ENCODE data around the gene ZNF664.

Gene ZNF664

DNA sequence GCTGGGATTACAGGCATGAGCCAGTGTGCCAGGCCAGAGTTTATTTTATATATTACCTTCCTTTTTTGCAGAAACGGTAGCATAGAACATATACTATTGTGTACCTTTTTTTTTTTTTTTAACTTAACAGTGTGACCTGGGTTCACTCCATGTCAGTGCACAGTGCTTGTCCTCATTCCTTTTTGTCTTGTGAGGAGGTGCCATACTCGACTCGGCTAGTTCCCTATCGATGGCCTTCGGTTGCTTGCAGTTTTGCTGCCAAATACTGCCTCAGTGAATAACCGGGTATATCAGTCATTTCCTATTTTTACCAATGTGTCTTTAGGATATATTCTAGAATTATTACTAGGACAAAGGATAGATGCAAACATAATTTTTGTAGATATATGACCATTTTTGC lies 36.8 kb downstream of the ZNF664 start:
- DNase-seq (ENCODE audit: low read depth, low spot score): no peak

DNA sequence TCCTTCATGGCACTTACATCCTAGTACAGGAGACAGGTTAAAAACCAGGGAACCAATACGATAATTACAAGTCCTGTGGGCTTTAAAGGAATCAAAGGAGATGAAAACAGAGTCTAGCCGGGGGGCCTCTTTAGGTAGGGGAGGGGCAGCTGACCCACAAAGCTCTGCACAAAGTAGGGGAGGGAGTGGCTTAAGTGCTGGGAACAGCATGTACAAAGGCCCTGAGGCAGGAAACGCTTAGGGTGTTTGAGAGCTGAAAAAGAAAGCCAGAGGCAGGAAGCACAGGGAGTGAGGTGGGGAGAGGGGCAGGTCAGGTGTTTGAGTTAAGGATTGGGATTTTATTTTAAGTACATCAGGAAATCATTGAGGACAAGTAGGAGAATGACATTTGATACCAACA lies 37.7 kb downstream of the ZNF664 start:
- DNase-seq (ENCODE audit: low read depth, low spot score): no peak

DNA sequence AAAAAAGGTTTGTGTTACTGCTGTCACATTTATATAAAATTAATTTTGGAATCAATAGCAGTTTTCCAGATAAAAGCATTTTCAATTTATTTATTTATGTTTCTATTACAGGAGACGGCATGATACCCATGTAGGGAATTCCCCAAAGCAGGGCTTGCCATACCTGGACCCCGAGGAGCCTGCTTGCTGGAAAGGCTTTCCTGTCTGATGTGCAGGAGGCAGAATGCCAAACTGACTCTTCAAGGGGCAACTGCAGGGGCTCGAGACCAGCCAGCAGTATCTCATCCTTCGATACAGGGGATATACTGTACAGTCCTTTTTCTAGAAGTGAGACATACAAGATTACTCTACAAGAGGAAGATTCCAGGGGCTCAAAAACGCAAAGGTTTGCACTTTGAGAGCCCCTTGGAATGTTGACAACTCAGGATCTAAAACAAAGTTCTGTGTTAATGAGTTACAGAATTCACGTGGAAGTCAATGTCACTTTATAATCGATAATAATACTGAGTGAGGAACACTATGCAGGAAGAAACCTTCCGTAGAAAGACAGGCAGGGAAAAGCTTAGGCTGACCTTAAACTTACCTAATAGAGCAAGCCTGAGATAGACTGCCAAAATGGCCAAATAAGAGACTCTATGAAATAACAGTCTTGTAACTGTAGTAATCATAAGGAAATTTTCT lies 38.6 kb downstream of the ZNF664 start:
- DNase-seq (ENCODE audit: low read depth, low spot score): no peak

DNA sequence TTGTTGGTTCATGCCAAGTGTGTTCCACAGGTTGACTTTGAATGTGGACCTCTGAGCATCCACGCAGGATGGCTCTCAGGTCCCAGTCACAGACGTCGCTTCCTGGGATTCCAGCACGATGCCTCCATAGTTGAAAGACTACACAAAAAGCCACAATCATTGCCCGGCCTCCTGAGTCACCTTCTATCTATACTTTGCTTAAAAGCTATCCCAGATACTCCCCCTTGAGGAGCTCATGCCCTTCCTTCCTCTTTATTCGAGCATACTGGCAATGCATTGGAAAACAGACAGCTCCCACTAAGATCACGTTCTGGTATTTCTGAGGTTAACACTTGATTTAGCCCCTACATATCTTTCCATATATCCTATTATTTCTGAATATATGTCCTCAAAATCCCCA lies 40.1 kb downstream of the ZNF664 start:
- no peak for DNase-seq (ENCODE audit: low read depth, low spot score)

DNA sequence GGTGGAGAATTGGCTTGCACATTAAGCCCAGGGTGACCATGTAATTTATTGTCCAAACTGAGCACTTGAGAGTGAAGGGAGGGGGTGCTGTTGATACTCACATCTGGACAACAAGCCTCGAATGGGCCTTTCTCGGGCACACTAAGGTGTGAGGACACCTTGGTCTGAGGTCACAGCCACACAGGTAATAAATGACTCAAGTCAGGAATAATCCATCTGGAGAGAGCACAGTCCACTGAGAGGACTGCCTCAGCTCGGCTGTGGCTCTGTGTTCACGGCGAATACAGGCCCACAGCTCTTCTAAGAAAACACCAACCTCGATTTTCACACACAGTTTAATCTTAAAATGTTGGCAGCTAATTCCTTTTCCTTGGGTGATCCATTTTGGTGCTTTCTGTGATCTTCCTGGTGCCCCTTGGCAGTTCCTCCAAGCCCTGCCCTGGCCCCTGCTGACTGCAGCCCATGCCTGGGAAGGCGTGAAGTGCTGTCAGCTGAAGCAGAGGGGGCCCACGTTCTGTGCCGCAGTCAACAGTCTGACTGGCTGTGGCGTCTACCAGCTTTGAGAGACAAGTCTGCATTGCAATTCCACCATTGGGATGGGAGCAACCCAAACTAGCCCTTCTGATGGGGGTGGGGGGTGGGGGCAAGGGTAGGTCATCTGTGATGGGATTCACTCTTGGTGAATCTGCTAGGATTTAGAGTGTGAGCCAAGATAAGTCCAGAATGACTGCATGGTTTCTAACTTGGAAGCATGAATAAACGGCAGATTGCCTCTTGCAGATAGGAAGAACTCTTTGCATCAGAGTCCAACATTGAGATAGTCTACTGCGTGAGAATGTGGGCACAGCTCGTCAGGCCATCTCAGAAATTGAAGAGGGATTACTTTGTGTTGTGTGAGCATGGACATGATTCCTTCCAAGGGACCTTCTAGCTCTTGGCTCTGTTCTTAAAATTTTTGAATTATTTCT lies 42.8 kb downstream of the ZNF664 start:
- DNase-seq (ENCODE audit: low read depth, low spot score): no peak

DNA sequence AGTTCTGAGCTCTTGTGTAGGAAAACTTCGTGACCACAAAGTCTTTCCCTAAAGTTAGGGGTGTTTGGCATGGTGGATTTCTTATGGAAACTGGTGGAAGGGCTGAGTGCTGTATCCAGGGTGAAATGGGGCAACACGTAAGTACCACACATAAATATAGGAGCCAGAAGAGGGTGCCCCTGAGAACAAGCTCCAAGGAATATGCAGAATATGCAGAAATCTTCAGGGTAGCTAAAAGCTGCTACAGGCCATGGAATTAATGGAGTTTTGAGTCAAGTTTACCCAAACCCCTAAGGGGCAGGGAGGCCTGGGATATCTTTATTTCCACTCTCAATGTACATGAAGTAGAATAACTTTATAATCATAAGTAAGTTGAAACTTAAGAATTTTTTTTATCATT lies 44.0 kb downstream of the ZNF664 start:
- DNase-seq (ENCODE audit: low read depth, low spot score): no peak

DNA sequence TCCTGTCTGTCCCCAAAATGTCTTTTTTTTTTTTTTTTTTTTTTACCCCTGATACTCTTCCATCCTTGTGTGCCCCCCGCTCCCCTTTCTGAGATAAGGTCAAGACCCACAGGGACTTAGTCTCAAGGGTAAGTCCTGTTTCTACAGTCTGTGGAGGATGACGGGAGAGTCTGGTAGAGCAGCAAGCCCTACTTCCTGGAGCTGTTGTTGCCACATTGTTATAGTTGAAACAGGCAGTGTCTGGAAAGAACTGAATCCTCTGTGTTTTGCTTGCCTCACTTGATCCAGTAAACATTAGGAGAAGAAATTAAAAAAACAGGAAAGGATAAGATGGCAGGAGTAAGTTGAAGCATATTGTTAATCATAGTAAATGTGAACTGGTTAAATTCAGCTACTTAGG lies 45.5 kb downstream of the ZNF664 start:
- no peak for DNase-seq (ENCODE audit: low read depth, low spot score)

DNA sequence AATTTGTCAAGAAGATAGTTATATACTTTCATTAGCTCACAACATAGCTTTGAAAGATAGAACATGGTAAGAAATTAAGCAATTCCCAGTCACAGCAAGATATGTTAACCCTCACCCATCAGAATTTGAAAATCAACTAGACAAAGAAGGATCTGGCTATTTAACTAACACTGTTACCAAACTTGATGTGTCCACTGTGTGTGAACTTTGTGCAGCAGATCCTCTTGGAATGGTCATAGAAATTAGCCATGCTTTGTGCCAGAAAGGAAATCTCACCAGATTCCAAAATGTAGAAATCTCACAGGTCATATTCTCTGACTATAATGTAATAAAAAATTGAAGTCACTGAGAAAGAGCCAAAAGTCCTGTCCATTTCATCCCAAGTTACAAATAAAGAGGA lies 46.1 kb downstream of the ZNF664 start:
- DNase-seq (ENCODE audit: low read depth, low spot score): no peak

DNA sequence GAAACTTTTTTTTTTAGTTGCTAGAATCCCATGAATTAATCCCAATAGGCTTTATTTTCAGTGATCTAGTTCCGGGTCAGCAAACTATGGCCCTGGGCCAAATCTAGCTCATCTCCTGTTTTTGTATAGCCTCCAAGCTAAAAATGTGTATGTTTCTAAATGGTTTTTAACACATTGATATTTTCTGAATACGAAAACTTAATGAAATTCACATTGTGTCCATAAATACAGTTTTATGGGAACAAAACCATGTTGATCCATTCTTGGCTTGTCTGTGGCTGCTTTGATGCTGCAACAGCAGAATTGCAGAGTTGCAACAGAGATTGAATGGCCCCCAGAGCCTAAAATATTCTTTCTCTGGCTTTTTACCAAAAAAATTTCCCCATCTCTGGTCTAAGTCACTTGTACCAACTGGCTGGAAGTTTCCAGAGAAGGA lies 47.5 kb downstream of the ZNF664 start:
- no peak for DNase-seq (ENCODE audit: low read depth, low spot score)

DNA sequence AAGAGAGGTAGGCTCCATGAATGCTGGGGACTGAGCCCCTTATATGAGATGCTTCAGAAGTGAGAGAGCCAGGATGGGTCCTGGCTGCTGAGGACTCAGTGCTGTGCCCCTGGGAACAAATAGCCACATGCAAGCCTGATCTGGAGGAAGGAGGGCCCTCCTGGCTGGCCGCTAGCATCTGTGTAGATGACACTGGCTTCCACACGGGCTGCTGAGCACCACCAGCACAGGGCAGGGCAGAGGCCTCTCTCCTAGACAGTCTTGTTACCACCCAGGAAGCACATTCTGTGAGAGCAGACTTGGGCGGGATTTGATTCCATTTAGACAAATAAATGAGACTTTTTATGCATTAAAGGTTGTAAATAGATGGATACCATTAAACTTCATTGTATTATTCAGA lies 48.0 kb downstream of the ZNF664 start:
- no peak for DNase-seq (ENCODE audit: low read depth, low spot score)

DNA sequence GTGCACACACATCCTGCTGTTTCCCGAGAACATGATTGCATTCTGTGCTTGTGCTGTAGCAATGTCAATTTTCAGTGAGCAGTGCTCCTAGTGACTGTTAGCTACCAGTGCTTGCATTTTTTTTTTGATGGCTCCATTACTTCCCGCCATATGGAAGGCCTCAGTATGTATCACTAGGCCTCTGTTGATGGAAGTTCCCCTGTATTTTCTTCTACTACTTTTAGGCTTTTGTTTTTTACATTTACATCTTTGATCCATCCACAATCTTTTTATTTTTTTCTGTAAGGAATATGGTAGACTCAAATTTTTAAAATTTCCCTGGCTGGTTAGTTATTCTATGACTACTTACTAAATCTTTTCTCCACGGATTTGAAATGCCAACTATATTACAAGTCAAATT lies 49.1 kb downstream of the ZNF664 start:
- no peak for DNase-seq (ENCODE audit: low read depth, low spot score)

DNA sequence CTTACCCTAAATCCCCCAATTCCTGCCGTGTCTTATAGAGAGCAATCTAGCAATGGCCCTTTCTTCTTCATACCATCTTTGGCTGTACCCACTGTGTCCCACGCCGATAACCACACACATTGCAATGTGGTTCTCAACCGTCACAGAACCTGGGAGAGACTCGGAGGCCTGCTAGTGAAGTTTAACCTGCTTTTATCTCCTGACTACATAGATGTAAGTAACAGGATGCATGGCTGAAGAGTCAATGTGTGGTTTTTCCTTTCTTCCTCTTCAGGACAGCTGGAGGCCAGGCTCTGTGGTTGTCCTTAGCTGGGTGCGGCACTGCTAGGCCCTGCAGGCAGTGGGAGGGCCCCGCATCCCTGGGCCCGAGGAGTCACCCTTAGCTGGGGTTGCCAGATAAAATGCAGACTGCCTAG lies 51.3 kb downstream of the ZNF664 start:
- DNase-seq (ENCODE audit: low read depth, low spot score): no peak

DNA sequence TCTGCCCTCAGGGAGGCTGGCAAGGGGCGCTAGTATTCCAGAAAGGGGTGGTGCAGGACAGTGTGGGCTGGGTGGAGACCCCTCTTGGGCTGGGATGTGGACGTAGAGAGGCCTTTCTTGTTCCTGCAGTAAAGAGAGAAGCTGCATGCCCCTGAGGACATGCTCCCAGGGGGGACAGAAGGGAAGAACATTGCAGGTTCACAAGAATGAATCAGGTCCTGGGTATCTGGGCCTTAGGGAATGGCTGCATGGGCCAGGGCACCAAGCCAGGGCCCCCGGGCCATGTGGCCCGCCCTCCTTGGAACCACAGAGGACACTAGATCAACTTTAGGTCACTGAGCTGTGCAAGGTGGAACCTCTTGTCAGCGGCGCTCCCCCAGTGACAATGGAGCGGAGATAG lies 51.8 kb downstream of the ZNF664 start:
- no peak for DNase-seq (ENCODE audit: low read depth, low spot score)

DNA sequence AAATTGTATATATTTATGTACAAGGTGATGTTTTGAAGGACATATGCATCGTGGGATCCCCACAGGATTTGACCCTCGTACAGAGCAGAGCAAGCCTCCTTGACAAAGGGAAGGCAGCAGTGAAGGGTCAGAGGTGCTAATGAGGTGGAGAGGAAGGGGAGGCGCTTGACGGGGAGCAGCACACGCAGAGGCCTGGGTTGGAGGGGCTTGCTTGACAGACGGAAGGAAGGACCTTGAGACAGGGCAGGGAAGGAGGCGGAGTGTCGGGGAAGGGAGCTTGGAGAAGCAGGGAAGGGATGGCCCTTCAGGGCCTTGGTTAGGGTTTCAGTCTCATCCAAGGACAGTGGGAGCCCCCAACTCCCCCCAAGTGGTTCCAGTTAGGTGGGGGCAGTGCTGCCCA lies 52.6 kb downstream of the ZNF664 start:
- no peak for DNase-seq (ENCODE audit: low read depth, low spot score)

DNA sequence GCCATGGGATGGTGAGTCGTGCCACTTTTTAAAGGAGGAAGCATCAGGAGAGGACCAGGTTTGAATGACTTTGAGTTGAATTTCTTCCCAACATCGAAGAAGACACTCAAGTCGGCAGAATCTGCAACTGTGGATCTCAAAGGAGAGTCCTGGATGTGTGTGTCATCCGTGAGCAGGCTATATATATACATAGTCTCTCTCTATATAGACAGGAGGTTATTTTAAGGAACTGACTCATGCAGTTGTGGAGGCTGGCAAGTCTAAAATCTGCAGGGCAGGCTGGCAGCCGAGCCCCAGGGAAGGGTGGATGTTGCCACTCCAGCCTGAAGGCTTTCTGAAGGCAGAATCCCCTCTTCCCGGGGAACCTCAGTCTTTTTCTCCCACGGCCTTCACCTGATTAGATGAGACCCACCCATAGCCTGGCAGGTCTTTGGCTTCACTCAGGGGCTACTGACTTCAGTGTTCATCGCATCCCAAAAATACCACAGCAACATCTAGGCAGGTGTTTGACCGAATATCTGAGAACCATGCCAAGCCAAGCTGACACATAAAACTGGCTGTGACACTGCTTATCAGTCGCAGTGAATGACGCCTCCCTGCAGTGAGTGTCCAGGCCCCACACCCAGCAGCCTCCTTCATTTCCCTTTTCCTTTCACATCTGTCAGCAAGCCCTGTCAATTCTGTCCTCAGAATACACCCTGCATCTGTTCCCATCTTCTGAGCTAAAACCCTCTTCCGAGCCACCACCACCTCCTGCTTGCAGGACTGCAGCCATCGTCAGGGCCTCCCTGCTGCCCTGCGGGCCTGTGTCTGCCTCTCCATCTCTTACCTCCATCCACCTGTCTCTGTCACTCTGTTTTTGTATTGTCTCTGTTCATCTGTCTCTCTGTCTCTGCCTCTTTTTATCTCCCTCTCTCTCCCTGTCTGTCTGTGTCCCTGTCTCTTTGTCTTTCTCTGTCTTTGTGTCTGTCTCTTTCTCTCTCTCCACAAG lies 54.0 kb downstream of the ZNF664 start:
- no peak for DNase-seq (ENCODE audit: low read depth, low spot score)

DNA sequence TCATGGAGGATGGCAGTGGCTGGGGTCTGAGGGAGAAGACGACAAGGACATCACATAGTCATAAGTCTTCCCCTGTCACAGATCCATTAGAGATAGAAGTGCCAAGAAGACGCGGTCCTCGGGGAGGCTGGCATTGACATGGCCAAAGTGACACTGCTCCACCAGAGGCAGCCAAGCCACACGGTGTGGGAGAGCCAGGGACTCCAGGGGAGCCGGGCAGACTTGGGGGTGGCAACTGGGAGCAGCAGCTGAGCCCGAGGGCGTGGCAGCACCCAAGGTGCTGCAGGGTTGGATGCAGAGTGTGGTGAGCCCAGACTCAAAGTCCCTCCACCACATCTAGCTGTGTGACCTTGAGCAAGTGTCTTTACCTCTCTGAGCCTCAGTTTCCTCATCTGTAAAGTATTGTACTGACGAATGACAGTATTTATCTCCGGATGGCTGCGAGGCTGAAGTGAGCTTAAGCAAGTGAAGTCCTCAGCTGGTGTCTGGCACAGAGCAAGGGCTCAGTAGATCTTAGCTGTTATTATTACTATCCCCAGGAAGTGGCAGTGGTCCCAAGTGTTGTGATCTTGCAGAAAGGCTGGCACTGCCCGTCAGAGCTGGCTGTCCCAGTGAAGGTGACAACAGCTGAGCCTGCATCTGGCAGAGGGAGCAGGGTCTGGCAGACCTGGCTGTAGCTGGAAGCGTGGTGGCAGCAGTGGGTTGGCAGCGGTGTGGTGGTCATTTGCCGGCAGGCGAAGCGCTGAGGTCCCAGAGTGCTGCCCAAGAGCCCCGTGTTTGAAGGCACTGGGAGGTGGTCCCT lies 54.9 kb downstream of the ZNF664 start:
- no peak for DNase-seq (ENCODE audit: low read depth, low spot score)

DNA sequence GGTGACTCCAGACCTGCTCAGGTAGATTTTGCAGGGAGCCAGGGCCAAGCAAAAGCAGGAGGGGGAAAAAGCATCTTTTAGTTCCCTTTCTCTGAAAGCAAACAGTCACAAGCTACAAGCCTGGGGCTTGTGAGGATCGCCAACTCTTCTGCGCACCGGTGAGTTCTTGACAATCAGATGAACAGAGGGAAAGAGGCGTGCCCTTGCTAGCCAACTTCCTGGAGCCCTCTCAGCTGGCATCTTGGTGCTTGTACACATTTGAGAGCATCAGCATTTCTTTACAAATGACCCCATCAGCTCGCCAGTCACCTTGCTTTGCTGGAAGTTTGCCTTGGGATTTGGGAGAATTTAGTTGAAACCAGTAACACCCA lies 55.5 kb downstream of the ZNF664 start:
- no peak for DNase-seq (ENCODE audit: low read depth, low spot score)

DNA sequence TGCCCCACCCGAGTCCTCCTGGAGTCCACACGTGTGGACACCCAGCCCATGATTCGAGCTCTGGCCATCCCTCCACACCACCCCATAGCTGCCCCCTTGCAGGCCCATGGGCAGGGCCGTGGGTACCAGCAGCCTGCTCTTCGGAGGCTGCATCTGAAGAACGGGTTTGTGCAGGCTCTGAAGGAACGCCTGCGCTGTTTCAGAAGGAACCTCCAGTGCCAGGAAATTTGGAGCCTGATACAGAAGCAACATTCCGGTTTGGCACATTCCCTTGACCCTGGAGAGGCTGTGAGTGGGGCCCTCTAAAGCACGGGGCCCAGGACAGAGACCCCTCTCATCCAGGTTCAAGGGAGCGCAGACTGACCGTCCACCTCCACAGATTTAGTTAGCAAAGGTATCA lies 57.0 kb downstream of the ZNF664 start:
- no peak for DNase-seq (ENCODE audit: low read depth, low spot score)

DNA sequence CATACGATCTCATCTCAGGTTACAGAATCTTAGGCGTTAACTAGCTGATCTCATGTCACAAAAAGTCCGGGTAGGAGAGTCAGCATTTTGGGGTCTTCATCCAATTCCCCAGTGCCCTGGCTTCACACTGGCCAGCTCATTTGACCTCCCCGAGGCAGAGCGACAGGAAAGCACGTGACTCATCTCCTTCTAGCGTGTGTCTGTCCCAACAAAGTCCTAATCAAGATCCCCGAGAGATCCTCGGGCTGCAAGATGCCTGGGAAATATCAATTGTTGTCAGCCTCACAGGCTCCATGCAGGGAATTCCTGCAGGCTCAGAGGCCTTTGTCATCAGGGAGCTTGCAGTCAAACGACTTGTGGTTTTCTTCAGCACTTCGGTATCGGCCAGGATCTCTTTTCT lies 57.5 kb downstream of the ZNF664 start:
- no peak for DNase-seq (ENCODE audit: low read depth, low spot score)

DNA sequence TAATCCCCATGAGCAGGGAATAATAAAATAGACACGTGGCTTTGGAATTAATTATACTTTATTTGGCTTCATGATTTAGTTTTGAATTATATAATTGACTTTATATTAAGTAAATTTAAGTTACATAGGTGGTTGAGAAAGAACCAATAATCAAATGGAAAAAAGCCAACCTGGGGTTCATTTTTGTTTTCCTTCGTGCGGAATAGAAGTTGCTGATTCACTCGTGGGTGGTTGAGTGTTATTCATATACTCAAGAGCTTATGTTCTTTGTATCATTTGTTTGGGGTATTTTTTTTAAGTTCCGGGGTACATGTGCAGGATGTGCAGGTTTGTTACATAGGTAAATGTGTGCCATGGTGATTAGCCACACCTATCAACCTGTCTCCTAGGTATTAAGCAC lies 58.0 kb downstream of the ZNF664 start:
- DNase-seq (ENCODE audit: low read depth, low spot score): no peak

DNA sequence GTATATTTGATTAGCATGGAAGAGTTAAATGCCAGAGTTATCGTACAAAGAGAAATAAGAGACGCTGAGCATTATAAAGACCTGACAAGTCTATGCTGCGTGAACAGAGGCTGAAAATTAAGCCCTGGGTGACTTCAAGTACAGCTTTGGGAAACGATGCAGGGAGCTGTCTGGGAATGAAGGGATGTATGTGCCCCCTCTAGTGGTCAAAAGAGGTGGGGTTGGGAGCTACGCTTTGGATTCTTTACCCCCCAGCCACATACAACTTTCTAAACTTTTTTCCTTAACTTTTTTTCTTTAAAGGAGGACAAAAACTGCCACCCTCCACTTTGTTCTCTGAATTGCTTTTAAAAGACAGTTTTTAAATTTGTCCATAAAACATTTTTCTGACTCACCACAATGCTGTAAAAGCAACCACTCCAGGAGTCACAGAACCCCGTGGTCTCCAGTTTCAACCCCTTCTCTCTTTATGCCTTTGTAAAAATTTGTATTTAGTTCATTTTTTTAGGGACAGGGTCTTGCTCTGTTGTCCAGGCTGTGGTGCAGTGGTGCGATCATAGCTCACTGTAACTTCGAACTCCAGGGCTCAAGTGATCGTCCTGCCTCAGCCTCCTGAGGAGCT lies 59.4 kb downstream of the ZNF664 start:
- DNase-seq (ENCODE audit: low read depth, low spot score): no peak

Measured in activated CD4-positive, CD25-positive, alpha-beta regulatory T cell treated with anti-CD3 and anti-CD28 coated beads, Interleukin-2, amount 50 U/mL, for 16 hours (primary cell).